Cardiac fibroblast (primary cell): Measurements from ENCODE around the gene CD79B.

Experiments used
- DNase-seq, 2 donors: peaks; one replicate each; pipeline versions ENCODE4 v3.0.0 to v3.0.0-alpha.2; 2010; ENCODE audit warnings: low read depth in 2 of 2
- H3K4me3 ChIP-seq, 2 donors: replicated peaks in 1 of 2; 1 replicate in 1 of 2; 2 replicates in 1 of 2; pipeline ENCODE4 v1.5.1; 2011; ENCODE audit warnings: low read depth in 2 of 2, low read length in 2 of 2, mild to moderate bottlenecking in 2 of 2, moderate library complexity in 1 of 2
- TF ChIP-seq, protein P1 (sequence below): IDR thresholded peaks from one replicate; pipeline ENCODE4 v1.5.1; 2011; ENCODE audit warnings: low read depth, mild to moderate bottlenecking, low read length, inconsistent platforms

Gene CD79B

GRCh38 chr17:63973247-63973646, 41.1 kb upstream of the CD79B start:
- TF ChIP-seq, protein P1, sequence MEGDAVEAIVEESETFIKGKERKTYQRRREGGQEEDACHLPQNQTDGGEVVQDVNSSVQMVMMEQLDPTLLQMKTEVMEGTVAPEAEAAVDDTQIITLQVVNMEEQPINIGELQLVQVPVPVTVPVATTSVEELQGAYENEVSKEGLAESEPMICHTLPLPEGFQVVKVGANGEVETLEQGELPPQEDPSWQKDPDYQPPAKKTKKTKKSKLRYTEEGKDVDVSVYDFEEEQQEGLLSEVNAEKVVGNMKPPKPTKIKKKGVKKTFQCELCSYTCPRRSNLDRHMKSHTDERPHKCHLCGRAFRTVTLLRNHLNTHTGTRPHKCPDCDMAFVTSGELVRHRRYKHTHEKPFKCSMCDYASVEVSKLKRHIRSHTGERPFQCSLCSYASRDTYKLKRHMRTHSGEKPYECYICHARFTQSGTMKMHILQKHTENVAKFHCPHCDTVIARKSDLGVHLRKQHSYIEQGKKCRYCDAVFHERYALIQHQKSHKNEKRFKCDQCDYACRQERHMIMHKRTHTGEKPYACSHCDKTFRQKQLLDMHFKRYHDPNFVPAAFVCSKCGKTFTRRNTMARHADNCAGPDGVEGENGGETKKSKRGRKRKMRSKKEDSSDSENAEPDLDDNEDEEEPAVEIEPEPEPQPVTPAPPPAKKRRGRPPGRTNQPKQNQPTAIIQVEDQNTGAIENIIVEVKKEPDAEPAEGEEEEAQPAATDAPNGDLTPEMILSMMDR: no peak
- no peak for DNase-seq
- no peak overlapping the region for H3K4me3 ChIP-seq

DNA sequence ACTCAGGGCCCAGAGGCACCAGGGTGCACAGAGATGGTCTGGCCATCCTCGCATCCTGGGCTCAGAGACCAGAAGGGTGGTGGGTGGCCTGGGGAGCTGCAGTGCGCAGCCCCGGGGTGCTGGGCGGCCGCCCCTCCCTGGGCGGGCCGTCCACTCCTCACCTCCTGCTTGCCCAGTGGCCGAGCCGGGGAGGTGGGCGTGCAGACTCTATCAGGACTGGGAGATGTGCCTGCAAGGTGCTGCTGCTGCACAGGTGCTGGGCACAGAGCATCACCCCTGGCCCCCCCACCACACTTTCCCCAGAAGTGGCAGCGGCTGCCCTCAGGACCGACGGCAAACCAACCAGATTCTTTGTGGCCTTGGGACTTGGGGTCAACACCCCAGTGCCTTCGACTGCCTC, 40.7 kb upstream of the CD79B start, which contains the start of gene SCN4A:
Gene SCN4A (minus strand): TSS at position 123 of the 400 bp plus-strand sequence. CDS start 77 bp downstream, at position 46.
- peak within 1 kb of the TSS in 1 of 2 donors; percentile 5 for H3K4me3 ChIP-seq
- DNase-seq: no peak
- TF ChIP-seq, protein P1: no peak

DNA sequence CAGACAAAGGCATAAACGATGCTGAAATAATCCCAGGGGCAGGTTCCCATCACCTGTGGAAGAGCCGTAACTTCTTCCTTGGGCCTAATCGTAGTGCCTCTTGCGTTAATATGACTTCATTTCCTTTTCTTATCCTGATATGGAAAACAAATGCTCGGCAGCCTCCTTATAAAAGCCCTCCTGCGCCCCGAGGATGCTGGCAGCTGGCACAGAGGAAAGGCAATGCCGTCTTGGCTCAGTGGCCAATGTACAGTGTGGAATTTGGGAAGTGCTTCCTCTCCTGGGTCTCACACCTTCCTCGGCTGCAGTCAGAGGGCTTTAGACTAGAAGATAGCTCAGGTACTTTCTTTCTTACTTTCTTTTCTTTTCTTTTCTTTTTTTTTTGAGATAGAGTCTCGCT, 37.1 kb upstream of the CD79B start:
- DNase-seq: no peak
- TF ChIP-seq, protein P1: no peak
- no peak overlapping the region for H3K4me3 ChIP-seq

DNA sequence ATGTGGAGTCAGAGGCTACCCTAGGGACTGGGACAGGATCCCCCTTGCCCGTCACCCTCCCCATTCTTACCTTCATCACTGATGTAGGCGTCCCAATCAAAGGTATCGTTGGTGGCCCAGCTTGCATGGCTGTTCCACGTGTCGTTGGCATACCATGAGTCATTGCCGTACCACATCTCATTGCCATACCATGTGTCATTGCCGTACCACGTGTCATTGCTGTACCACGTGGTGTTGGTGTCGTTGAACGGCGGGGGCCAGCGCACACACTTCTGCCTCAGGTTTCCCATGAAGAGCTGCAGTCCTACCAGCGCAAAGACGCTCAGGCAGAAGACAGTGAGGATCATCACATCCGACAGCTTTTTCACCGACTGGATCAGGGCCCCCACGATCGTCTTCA, 35.8 kb upstream of the CD79B start:
- no peak for DNase-seq
- no peak overlapping the region for H3K4me3 ChIP-seq
- TF ChIP-seq, protein P1: no peak

- TF ChIP-seq, protein P1: no peak
- H3K4me3 ChIP-seq: no peak overlapping the region
- no peak for DNase-seq
Measured at GRCh38 chr17:63966646-63967264, 34.6 kb upstream of the CD79B start.

- H3K4me3 ChIP-seq: no peak overlapping the region
- DNase-seq: no peak
- TF ChIP-seq, protein P1: no peak
Measured at GRCh38 chr17:63963123-63963522, 31.0 kb upstream of the CD79B start.

- H3K4me3 ChIP-seq: no peak overlapping the region
- TF ChIP-seq, protein P1: no peak
- no peak for DNase-seq
Measured at GRCh38 chr17:63962298-63962744, 30.2 kb upstream of the CD79B start.
